PFSK-1 (cell line): ENCODE data around the gene TMEM156.

ENCODE experiments used
- FOXP2 ChIP-seq: optimal IDR thresholded peaks from 2 replicates; pipeline ENCODE3; 2011; ENCODE audit warnings: borderline replicate concordance, control low read depth, inconsistent platforms; ENCODE audit not compliant: insufficient read depth; ENCODE audit errors: extremely low read length, extremely low read depth
- POLR2AphosphoS5 ChIP-seq: IDR thresholded peaks from 2 replicates; pipeline ENCODE4 v1.6.1; 2012; ENCODE audit warnings: low read depth, mild to moderate bottlenecking, control low read depth, low read length, moderate library complexity
- REST ChIP-seq, 2 experiments: IDR thresholded peaks; 2 replicates each; pipeline versions ENCODE4 v1.6.1 to v1.8.0; 2011 to 2012; ENCODE audit warnings: low read depth in 2 of 2, low read length in 2 of 2, control low read depth in 1 of 2, inconsistent platforms in 1 of 2, mild to moderate bottlenecking in 1 of 2, moderate library complexity in 1 of 2; ENCODE audit not compliant: insufficient read depth in 1 of 2
- SIN3A ChIP-seq: IDR thresholded peaks from 2 replicates; pipeline ENCODE4 v1.6.1; 2012; ENCODE audit warnings: mild to moderate bottlenecking, low read length, moderate library complexity, borderline replicate concordance; ENCODE audit not compliant: insufficient read depth
- TAF1 ChIP-seq: IDR thresholded peaks from 2 replicates; pipeline ENCODE4 v1.6.1; 2012; ENCODE audit warnings: low read length, control low read depth, borderline replicate concordance; ENCODE audit not compliant: insufficient read depth

TMEM156 gene

GRCh38 chr4:39039108-39039507, 6.9 kb upstream of the TMEM156 start:
- no peak for TF ChIP-seq SIN3A
- no peak for TF ChIP-seq TAF1
- no peak for TF ChIP-seq REST (IDR thresholded peaks at IDR 0.05; ENCODE audit: insufficient read depth in 1 of 2, low read depth in 2 of 2, low read length in 2 of 2)
- no peak for TF ChIP-seq FOXP2
- TF ChIP-seq POLR2AphosphoS5, result no peak

GRCh38 chr4:39037941-39038340, 5.7 kb upstream of the TMEM156 start:
- no peak for TF ChIP-seq POLR2AphosphoS5
- TF ChIP-seq FOXP2, result no peak
- TF ChIP-seq SIN3A, result no peak
- TF ChIP-seq TAF1, result no peak
- no peak for TF ChIP-seq REST (IDR thresholded peaks at IDR 0.05; ENCODE audit: insufficient read depth in 1 of 2, low read depth in 2 of 2, low read length in 2 of 2)

- TF ChIP-seq POLR2AphosphoS5, result no peak
These were observed 5.2 kb upstream of the TMEM156 start for GRCh38 chr4:39037491-39037825.

GRCh38 chr4:39036172-39036571, 4.0 kb upstream of the TMEM156 start:
- TF ChIP-seq REST (IDR thresholded peaks at IDR 0.05; ENCODE audit: insufficient read depth in 1 of 2, low read depth in 2 of 2, low read length in 2 of 2), result no peak
- no peak for TF ChIP-seq POLR2AphosphoS5
- no peak for TF ChIP-seq FOXP2
- no peak for TF ChIP-seq SIN3A
- no peak for TF ChIP-seq TAF1

GRCh38 chr4:39030725-39031124, 1.5 kb downstream of the TMEM156 start:
- TF ChIP-seq REST (IDR thresholded peaks at IDR 0.05; ENCODE audit: insufficient read depth in 1 of 2, low read depth in 2 of 2, low read length in 2 of 2) (no peak), POLR2AphosphoS5 (no peak), TAF1 (no peak), SIN3A (no peak), FOXP2 (no peak)
